Putamen (tissue), 1 donor: Measurements from ENCODE around the gene INPP5K.
"Not testable (repeated sequence)": the region's sequence is repeated elsewhere in the genome, so short reads cannot be mapped to it uniquely, and the experiment has no call there.

Source experiments
- DNase-seq: peaks from one replicate; pipeline ENCODE4 v3.0.0-alpha.2; 2016; ENCODE audit warnings: low spot score

INPP5K gene

DNA sequence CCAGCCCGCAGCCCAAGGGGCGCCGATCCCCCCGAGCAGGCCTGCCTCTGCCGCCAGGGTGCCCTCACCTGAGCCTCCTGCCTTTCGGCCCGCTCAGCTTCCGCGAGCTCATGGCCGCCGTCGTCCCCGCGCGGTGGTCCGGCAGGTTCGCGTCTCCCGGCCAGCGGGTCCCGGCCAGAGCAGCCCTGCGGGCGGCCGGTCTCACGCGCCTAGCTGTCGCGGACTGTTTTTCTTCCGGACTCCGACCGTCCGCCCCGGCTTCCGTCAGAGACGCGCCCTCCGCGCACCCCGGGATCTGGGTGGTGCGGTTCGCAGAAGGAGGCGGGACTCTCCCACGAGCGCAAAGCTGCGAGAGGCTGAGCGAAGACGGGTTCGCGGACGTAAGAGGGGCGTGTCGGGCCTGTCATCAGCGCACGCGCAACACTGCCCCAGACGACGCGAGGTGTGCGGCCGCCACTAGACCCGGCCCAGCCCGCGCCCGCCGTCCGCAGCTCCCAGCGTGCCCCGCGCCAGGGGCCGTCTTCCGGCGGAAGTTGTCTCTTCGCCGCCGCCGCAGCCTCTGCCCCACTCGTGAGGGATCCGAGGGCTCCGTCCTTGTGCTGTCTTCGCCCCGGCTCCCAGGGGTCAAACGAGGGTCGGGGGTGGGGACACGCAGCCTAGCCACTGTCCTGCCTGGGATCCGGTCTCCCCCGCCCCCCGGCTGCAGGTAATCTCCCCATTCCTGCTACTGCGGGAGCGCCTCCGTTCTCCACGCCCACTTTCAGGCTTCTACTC, at the start of gene INPP5K:
TSS of gene INPP5K (minus strand) at position 225 of the 774 bp plus-strand sequence. CDS start at position 112, 113 bp downstream.
- DNase-seq, result peak; percentile 99

GRCh38 chr17:1565877-1566276, 49.5 kb upstream of the INPP5K start:
- DNase-seq, result no peak

DNA sequence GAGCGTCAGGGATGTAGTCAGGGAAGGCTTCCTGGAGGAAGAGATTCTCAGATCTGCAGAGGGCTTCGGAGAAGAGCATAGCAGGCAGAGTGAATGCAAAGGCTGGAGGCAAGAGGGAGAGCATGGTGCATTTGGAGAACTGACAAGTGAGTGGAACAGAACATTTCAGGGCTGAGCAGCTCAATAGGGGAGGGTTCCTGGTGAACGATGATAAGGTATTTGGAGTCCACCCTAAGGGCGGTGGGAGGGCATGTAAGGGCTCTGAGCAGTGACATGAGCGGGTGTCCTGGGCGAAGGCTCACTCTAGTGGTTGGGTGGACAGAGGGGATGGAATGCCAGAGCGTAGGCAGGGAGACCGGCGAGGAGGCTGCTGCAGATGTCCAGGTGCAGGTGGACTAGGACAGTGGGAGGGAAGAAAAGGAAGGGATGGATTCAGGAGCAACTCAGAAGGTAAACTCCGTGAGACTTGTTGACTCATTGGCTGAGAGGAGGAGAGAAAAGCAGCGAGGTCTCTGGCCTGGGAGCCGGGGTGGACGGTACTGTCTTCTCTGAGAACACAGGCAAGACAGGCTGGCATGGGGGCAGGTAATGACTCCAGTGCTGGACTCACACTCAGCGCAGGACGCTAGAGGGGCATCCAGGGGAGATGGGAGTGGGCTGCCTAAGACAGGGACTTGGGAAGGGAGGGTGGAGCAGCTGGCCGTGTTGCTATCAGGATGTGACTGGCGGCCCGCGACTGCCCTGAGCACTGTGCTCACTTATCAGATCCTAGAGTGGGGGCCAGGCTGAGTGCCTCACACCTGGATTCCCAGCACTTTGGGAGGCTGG, 47.6 kb upstream of the INPP5K start:
- no peak for DNase-seq

- not testable (repeated sequence) for DNase-seq
These were observed 47.0 kb upstream of the INPP5K start for GRCh38 chr17:1563471-1563785.

GRCh38 chr17:1562176-1562643, 45.8 kb upstream of the INPP5K start:
- DNase-seq, result no peak

- DNase-seq, result no peak
These were observed 45.2 kb upstream of the INPP5K start for GRCh38 chr17:1561420-1562175.

GRCh38 chr17:1560858-1561355, 44.5 kb upstream of the INPP5K start:
- no peak for DNase-seq

- no peak for DNase-seq
These were observed 43.9 kb upstream of the INPP5K start for GRCh38 chr17:1560101-1560857.

DNA sequence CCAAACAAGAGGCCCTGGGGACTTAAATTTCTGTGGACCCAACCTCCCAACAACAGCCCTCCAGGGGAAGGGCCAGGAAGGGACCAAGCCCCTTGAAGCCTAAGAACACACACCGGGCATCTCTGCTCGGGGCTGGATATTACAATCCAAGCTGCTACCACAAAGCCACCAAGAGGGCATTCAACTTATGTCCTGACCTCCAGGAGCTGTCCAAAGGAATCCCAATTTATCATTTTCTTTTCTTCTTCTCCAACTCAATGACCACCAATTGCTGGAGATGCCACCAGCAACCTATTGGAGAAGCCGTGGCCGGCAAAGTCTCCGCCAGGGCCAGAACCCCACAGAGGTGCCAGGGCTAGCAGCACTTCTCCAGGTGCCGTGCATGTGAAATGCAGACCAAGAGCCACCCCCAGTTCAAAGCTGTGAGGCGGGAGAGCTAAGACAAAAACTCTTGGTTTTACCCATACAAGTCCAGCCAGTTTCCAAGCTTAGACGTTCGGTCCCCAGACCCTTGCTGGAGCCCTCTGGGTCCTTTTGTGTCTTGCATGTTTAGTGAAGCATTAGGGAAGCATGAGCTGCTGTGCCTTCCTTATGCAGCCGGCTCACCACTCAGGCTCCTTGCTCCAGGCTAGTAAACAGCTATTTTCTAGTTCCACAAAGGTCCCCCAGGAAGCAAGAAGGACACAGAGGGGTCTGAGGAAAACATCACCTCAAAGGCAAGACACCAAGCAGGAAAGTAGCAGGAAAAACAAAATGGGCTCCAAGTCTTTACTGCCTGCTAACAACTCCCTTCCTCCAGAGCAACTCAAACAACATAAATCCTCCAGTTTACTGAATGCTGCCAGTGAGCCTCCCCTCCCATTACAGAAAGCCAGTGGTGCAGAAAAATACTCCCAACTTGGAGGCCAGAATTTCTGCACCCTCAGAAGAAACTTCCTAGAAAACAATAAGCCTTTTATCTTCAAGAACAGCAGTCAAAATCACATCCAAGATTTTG, 42.9 kb upstream of the INPP5K start:
- no peak for DNase-seq

DNA sequence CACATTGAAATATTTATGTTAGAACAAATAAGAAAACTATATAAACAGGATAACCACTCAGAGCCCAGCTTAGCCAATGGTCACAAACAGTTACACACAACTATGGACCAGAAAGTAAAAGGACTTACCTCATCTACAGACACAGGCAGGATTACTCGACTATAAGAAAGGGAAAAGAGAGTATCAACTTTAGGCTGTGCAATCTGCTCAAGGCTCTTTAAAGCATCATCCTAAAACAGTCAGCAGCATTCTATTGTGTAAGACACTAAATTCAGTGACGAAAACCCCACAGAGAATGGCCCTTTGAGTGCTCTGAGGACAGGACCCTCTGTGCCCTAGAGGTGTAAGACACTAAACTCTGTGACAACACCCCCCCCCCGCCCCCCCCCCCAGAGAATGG, 42.0 kb upstream of the INPP5K start:
- no peak for DNase-seq

- DNase-seq, result no peak
These were observed 41.1 kb upstream of the INPP5K start for GRCh38 chr17:1557355-1558095.

DNA sequence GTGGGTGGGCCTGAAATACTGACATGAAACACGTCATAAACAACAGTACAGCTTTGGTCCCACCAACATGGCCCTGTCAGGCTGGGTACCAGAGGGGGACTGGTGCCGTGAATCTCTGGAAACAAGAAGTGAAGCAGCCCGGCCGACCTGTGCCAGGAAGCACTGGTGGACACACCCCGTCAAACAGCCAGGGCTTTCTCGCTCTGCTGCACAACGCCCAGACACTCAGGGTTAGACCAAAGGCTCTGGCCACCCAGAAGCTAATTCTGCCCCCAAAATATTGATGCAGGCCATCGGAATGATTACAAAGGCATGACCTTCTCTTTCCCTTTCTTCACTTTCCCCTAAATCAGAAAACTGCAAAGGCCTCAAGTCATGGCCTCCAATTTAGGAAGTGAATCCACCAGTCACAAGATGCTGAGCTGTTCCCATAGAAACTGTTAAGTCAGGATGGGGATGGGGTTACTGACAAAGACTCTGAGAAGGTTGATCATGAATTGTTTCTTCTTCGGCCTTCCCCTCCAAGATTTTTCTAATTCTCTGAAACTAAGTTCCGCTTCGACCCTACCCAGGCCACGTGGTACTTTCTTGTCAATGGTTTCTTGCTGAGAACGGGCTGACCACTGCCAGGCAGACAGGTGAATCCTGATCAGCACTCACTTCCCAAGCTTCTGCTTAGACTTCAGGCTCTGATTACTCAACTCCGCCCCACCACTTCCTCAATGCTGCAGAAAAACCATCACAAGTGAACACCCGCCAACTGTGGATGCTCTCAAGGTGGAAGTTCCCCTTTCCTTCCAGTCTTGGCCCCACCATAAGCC, 39.4 kb upstream of the INPP5K start:
- DNase-seq, result no peak

DNA sequence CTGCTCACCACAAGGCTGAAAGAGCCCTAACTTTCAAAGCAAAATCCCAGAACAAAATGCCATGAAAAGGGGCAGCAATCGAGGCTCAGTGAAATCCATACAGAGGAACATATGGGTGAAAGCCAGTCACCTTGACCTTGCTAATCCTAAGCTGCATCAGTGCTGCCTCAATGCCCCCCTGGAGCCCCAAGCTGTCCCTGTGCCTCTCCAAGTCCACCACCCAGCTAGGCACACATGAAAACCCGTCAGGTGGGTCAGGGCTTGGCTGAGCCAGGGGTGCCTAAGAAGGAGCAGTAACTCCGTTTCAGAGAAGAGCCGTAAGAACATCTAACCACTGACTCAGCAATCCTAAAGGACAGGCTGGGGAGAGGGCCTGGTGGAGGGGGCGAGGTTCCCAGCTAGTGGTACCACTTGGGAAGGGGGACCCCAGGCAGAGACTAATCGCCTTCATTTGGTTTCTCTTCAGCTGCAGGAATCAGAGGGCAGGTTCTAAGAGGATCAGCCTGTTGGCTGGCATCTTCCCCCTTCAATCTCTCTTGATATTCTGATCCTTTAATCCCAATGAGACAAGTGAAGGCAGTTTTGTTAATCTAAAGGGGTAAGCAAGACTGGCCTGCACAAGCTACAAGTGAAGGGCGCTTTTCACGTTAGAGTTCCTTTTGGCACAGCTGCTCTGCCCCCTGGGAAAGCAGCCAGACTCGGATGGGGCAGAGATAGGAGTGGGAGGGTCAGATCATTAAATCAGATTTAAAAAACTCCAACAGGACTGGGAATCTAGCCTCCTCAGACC, 38.5 kb upstream of the INPP5K start:
- DNase-seq, result no peak

- no peak for DNase-seq
These were observed 37.2 kb upstream of the INPP5K start for GRCh38 chr17:1553354-1554266.

DNA sequence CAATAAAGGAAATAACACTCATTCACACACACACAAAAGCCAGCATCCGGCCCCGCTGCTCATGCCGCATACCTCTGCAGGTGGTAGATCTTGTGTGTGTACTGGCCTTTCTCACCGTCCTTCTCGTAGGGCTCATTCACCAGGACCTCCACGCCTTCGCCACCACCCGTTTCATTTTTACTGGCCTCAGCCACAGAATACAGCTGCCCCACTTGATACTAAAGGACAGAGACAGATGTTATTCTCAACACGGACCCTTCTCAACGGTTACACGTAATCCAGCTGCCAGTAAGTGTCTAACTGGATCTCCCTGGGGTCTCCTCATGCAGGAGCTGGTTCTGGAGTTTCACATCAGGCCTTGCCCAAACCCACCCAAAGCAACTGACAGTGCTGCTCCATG, 36.5 kb upstream of the INPP5K start:
- no peak for DNase-seq

DNA sequence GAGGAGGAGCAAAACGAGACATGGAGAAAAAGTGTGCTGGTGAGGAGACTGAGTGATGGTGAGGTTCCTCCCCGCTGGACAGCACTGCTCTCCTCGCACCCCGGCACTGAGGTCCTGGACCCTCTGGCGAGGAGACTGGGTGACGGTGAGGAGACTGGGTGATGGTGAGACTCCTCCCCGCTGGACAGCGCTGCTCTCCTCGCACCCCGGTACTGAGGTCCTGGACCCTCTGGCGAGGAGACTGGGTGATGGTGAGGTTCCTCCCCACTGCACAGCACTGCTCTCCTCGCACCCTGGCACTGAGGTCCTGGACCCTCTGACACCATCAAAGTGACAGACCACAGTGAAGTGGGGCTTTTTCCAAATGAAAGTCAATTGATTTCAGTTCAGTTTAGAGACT, 35.3 kb upstream of the INPP5K start:
- no peak for DNase-seq

- no peak for DNase-seq
These were observed 31.6 kb upstream of the INPP5K start for GRCh38 chr17:1548032-1548431.
